ENCODE measurements around the gene SLC8A1. TPM values are rescaled to one million over a fixed set of nuclear protein-coding genes. Genes with fewer than 3 reads are reported as not detected.
A peak's percentile ranks its signal among the peaks of the same experiment; 100 is the strongest.

SLC8A1 gene
- total RNA-seq, 1 experiment from 2014 or later: 12.4 TPM

GRCh38 chr2:40403233-40403836 lies 48.6 kb downstream of the SLC8A1 start:
- no peak for DNase-seq (ENCODE audit: low read depth)

DNA sequence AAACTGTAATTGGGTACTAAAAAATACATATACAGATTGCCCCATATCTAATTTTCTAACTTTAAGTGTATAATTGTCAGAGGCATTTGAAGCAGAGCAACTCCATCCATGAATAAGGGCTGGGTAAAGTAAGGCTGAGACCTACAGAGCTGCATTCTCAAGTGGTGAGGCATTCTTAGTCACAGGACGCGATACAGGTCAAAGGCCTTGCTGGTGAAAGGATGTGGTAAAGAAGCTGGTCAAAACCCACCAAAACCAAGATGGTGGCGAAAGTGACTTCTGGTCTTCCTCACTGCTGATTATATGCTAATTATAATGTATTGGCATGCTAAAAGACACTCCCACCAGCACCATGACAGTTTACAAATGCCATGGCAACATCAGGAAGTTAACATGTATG lies 50.0 kb downstream of the SLC8A1 start:
- in situ Hi-C loops (cut with HindIII; ENCODE audit: low pct_unique_long_range_greater_than_20kb, low sequenced_read_pairs): no loop called here
- peak; percentile 58 for DNase-seq (ENCODE audit: low read depth)

More at GRCh38 chr2:40403233-40403836, 48.6 kb downstream of the SLC8A1 start:
- in situ Hi-C loops (cut with HindIII; ENCODE audit: low pct_unique_long_range_greater_than_20kb, low sequenced_read_pairs): no loop called here

- DNase-seq (ENCODE audit: low read depth): no peak
- in situ Hi-C loops (cut with HindIII; ENCODE audit: low pct_unique_long_range_greater_than_20kb, low sequenced_read_pairs): no loop called here
These were observed 51.4 kb downstream of the SLC8A1 start for GRCh38 chr2:40400336-40400953.

DNA sequence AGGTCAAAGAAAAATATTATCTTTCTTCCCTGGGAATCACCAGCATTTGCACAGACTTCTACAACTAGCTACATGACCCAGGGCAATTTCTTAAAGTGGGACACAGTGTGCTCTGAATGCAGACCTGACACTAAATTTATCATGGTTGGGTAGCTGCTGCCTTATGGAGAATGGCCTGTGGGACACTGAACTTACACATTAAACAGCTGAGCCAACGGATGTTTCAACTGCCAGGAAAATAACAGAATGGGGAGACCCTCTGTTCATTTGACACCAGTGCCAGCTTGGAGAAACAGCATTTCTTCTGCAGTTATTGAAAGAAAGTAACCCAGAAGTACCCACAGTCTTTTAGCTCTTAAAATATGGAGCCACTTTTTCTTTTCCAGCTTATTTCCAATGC lies 54.1 kb downstream of the SLC8A1 start:
- in situ Hi-C loops (cut with HindIII; ENCODE audit: low pct_unique_long_range_greater_than_20kb, low sequenced_read_pairs): no loop called here
- DNase-seq (ENCODE audit: low read depth): no peak

DNA sequence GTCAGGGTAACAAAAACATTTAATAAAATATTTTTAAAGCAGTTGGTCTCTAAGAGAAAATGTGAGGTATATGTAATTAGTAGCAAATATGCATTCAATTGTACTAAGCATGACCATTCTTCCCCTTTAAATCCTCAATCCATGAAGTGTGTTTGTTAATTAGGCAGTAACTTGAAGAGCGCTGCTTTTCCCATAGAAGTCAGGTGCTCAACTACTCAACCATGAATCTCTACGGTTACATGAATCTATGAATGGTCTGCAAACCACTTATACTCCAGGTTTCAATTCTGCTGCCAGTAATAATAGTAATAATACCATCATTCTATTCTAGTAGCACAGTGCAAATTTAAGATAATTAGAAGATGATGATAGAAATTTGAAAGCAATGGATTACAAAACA lies 55.8 kb downstream of the SLC8A1 start:
- in situ Hi-C loops (cut with HindIII; ENCODE audit: low pct_unique_long_range_greater_than_20kb, low sequenced_read_pairs): no loop called here
- no peak for DNase-seq (ENCODE audit: low read depth)

- in situ Hi-C loops (cut with HindIII; ENCODE audit: low pct_unique_long_range_greater_than_20kb, low sequenced_read_pairs): no loop called here
- no peak for DNase-seq (ENCODE audit: low read depth)
These were observed 56.5 kb downstream of the SLC8A1 start for GRCh38 chr2:40395169-40396073.

DNA sequence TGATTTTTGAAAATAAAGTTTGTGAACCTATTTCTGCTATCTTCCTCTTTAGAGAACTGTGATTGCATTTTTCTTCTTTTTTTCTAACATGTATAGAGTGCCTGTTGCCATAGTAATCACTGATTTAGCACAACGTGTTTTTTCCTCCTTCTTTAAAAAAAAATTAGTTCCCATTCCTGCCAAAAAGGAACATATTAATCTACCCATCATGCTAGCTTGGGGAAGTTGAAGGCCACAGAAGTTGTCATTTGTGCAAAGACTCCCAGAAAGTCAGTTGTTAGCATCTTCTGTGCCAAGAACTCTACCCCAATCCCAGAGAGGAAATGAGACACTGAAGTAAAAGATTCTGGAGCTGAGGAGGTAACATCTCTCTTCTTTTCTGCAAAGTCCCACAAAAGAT lies 57.3 kb downstream of the SLC8A1 start:
- no peak for DNase-seq (ENCODE audit: low read depth)
- in situ Hi-C loops (cut with HindIII; ENCODE audit: low pct_unique_long_range_greater_than_20kb, low sequenced_read_pairs): no loop called here

DNA sequence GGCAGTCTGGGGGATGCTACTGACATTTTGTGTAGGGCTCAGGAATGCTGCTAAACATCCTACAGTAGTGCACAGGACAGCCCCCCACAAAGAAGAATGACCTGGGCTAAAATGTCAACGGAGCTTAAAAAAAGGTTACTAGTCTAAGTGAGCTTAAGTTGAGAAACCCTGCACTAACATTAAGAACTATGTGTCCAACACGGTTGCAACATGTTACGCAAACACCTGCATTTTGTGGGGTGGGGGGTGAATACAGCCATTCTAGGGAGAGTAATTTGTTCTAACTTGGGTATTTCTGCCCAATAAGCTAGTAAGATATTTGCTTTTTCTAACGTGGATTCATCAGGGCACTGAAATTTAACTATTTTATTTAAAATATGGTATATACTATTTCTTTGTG lies 57.9 kb downstream of the SLC8A1 start:
- DNase-seq (ENCODE audit: low read depth): no peak
- in situ Hi-C loops (cut with HindIII; ENCODE audit: low pct_unique_long_range_greater_than_20kb, low sequenced_read_pairs): no loop called here

DNA sequence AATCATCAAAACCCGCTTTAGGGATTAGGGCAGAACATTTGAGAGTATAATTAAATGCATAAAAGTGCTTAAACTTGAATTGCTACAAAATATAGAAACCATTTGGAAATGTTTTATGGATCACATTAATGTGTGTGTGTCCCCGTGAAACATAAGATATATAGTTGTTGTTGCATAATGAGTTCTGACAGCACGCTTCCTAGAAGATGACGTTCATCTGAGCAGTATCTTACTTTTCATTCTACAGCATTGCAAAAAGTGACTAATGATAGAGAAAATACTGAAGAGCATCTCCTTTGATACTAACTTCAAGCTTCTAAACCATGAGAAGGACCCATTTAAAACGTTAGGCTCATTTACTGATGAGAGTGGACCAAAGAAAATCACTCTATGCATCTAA lies 63.7 kb downstream of the SLC8A1 start:
- no peak for DNase-seq (ENCODE audit: low read depth)
- in situ Hi-C loops (cut with HindIII; ENCODE audit: low pct_unique_long_range_greater_than_20kb, low sequenced_read_pairs): no loop called here

- DNase-seq (ENCODE audit: low read depth): no peak
- in situ Hi-C loops (cut with HindIII; ENCODE audit: low pct_unique_long_range_greater_than_20kb, low sequenced_read_pairs): no loop called here
These were observed 65.7 kb downstream of the SLC8A1 start for GRCh38 chr2:40386177-40386576.

DNA sequence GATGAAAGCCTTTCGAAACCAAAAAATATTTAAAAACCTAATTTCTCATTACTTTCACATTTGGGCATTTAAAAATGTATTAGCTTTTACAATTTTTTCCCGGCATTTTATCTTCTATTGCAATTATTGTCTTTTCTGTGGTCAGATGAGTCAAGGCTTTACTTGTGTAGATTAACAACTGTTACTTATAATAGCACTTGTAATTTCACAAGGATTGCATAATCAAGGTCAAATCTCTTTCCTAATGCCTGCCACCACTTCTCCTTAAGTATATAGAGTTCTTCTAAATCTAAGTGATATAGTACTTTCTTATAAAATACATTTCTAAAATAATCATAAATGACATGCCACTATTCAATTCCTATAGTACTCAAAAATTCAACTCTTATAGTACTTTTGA lies 67.2 kb downstream of the SLC8A1 start:
- DNase-seq (ENCODE audit: low read depth): no peak
- in situ Hi-C loops (cut with HindIII; ENCODE audit: low pct_unique_long_range_greater_than_20kb, low sequenced_read_pairs): no loop called here

GRCh38 chr2:40384233-40384632 lies 67.7 kb downstream of the SLC8A1 start:
- DNase-seq (ENCODE audit: low read depth): no peak
- in situ Hi-C loops (cut with HindIII; ENCODE audit: low pct_unique_long_range_greater_than_20kb, low sequenced_read_pairs): no loop called here

DNA sequence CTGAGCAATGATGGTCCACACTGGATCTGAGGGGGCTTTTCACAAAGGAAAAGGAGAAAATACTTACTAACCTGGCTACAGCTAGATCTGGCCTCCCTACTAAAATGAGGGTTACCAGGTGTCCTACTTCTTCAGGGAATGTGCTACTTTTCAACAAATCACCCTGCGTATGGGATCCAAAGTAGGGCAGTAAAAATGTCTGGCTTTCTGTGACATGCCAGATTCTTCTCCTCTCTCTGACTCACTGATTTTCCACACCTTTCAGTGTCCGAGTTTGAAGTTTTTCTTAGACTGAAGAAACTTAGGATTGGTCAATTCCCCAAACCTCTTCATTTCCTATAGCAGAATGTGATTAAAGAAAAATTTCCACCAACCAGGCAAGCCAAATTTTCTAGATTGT lies 71.2 kb downstream of the SLC8A1 start:
- no peak for DNase-seq (ENCODE audit: low read depth)
- in situ Hi-C loops (cut with HindIII; ENCODE audit: low pct_unique_long_range_greater_than_20kb, low sequenced_read_pairs): no loop called here

DNA sequence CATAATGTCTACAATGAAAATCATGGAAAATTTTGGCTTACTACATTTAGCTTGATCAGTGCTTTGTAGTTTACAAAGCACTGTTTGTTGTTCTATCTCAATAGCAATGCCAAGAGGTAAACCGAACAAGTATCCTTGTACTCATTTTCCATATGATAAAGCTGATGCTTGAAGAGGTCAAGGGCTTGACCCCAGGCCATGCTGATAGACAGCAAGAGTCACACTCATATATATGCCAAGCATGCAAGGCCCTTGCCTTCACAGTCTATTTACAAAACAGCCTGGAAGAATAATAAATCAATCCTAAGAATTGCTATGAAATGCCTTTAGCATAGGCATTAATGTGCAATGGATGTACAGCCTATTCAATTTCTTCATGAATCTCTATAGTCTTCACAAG lies 71.8 kb downstream of the SLC8A1 start:
- in situ Hi-C loops (cut with HindIII; ENCODE audit: low pct_unique_long_range_greater_than_20kb, low sequenced_read_pairs): no loop called here
- DNase-seq (ENCODE audit: low read depth): no peak

DNA sequence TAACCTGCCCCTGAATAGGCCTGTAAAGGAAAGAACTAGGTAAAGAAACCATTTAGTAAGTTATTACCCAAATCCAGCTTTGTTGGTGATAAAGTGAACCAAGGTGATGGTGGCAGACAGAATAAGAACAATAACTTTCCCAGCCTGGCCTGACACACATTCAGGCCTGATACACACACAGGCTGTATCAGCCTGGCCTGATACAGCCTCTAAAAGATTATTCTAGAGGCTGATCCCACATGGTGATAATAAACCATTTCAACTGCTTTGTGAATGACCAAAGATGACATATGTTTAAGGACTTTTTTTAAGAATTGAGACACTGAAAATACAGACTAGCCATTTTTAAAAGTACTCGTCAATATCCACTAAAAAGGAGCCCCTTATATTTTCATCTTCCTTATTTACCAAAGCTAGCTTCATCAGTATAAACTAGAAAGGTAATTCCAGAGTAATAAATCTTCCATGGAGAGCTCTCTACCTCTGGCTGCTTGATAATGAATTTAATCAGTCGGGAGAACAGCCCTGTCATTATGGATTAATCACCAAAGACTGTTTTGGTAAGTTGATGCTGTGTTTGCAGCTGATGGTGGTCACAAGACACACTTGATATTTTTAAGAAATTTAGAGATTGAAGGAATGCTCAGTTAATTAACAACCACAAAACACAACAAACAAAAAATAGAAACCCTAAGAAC lies 77.2 kb downstream of the SLC8A1 start:
- in situ Hi-C loops (cut with HindIII; ENCODE audit: low pct_unique_long_range_greater_than_20kb, low sequenced_read_pairs): no loop called here
- DNase-seq (ENCODE audit: low read depth): no peak

GRCh38 chr2:40373111-40373510 lies 78.8 kb downstream of the SLC8A1 start:
- no peak for DNase-seq (ENCODE audit: low read depth)
- in situ Hi-C loops (cut with HindIII; ENCODE audit: low pct_unique_long_range_greater_than_20kb, low sequenced_read_pairs): no loop called here

DNA sequence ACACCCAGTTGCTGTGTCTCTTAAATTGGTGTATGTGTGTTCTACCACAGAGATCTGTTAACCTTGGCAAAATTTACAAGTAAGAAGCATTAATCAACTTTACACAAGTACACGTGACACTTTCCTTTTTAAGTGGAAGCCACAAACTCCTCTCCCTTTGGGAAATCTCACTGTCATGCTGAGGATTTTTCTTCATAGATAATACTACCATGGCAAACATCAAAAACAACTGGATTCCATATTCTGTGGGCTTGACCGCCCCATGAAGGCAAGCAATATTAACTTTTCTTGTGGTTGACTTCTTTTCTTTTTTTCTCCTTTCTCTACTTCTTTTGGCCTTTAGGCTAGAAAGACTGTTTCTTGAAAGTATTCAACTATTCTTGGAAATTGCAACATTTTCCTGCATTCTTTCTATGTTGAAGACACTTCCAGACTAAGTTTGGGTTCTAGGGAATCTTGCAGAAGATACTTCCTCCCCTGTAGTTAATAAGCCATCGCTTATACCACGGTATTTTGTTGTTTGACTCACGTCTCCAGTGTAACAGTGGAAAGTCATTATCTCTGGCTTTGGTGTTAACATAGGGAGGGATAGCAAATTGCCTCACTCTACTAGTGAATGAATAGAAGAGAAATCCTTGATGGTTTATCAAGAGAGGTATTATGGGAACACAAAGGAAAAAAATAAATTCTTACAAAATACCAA lies 79.5 kb downstream of the SLC8A1 start:
- in situ Hi-C loops (cut with HindIII; ENCODE audit: low pct_unique_long_range_greater_than_20kb, low sequenced_read_pairs): no loop called here
- no peak for DNase-seq (ENCODE audit: low read depth)

DNA sequence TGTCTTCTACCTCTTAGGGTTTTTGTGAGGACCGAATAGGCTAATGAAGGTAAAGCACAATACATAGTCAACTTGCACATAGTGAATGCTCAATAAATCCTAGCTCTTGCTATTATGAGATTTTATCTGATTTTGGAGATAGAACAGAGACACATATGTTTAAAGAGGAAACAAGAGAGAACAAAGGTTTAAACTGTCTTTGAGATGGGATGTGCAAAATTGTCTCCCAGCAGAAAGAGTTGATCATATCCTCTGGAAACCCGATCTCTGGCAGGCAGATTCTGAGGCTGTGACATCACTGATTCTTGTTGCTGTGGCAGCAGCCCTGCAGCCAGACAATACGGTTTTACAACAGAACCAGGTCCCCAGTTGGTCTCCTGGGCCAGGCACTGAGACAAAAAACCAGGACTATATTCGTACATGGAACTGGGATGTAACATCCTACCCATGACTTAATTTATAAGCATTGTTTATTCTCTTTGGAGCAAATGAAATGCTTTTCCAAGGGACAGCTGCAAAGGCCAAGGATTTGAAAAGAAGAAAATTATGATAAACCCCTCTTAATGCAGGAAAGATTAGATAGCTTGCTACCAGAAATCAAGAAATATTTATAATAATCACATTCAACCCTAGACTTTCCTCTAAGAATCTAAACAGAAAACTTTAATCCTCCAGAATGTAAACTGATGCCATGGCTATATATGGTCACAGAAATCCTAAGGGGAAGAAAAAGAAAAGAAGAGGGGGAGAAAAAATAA lies 80.2 kb downstream of the SLC8A1 start:
- no peak for DNase-seq (ENCODE audit: low read depth)
- in situ Hi-C loops (cut with HindIII; ENCODE audit: low pct_unique_long_range_greater_than_20kb, low sequenced_read_pairs): no loop called here

Data from Caki2 (cell line).